HG02870 (cell line): Measurements from ENCODE around the gene PCDHGA11.
"Not testable (repeated sequence)": the region's sequence is repeated elsewhere in the genome, so short reads cannot be mapped to it uniquely, and the experiment has no call there.

Experiments used
- ATAC-seq: cut with Tn5 transposase; IDR thresholded peaks from one replicate; pipeline ENCODE4 v1.9.1; 2021; ENCODE audit warnings: mild to moderate bottlenecking, moderate library complexity; ENCODE audit not compliant: unreplicated experiment

PCDHGA11 gene

DNA sequence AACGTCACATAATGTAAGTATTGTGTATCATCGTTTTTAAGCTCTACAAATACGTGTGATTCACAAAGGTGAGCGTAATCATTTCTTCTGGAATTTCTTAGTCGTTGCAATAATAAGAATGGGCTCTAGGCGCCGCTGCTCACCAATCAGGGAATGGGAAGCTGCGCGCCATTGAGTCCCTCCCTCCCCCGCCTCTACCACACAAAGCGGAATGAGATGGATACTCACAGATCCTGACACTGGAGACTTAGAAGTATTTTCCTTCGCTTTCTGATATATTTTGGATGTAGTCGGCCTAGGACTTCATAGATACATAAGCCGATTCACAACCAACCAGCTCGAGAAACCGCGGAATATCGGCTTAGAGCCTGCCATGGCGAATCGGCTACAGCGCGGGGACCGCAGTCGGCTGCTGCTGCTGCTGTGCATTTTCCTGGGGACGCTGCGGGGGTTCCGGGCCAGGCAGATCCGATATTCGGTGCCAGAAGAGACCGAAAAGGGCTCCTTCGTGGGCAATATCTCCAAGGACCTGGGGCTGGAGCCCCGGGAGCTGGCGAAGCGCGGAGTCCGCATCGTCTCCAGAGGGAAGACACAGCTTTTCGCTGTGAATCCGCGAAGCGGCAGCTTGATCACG, at the start of gene PCDHGA11:
Gene PCDHGA11, plus strand, starts transcription at position 197 of the 634 bp plus-strand sequence. Its CDS starts 177 bp downstream, at position 374.
- ATAC-seq = peak; percentile 44

DNA sequence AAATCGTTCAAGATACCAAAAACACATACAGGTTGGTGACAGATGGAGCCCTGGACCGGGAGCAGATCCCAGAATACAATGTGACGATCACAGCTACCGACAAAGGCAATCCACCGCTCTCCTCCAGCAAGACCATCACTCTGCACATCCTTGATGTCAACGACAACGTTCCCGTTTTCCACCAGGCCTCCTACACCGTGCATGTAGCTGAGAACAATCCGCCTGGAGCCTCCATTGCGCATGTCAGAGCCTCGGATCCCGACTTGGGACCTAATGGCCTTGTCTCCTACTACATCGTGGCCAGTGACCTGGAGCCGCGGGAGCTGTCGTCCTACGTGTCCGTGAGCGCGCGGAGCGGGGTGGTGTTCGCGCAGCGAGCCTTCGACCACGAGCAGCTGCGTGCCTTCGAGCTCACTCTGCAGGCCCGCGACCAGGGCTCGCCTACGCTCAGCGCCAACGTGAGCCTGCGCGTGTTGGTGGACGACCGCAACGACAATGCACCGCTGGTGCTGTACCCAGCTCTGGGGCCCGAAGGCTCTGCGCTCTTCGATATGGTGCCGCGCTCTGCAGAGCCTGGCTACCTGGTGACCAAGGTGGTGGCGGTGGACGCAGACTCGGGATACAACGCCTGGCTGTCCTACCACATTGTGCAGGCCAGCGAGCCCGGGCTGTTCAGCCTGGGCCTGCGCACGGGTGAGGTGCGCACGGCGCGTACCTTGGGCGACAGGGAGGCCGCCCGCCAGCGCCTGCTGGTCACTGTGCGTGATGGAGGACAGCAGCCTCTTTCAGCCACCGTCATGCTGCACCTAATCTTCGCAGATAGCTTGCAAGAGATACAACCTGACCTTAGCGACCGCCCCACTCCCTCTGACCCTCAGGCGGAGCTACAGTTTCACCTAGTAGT, 49.0 kb upstream of the PCDHGA11 start:
- ATAC-seq = no peak

DNA sequence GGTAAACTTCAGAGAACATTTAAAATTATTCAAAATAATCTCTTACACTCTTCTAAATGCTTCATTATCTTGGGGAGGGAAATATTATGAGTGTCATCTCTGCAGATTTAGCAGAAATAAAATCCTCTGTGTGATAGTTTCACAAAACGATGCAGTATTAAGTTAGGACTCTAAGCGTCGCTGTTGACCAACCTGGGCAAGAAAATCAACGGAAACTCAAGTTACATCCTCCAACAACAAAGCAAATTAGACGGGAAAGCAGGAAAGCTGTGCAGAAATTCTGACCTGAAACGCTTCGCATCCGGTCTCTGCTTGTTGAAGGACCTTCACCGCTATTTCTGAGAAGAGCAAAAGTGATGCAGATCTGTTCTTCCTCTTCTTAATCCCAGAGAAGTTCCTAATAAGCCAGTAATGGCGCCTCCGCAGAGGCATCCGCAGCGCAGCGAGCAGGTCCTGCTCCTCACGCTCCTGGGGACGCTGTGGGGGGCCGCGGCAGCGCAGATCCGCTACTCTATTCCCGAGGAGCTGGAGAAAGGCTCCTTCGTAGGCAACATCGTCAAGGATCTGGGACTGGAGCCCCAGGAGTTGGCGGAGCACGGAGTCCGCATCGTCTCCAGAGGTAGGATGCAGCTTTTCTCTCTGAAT, 47.1 kb upstream of the PCDHGA11 start, which contains the start of gene PCDHGA6:
Gene PCDHGA6, plus strand, starts transcription at position 219 of the 645 bp plus-strand sequence. Its CDS starts 193 bp downstream, at position 412.
- ATAC-seq = no peak

DNA sequence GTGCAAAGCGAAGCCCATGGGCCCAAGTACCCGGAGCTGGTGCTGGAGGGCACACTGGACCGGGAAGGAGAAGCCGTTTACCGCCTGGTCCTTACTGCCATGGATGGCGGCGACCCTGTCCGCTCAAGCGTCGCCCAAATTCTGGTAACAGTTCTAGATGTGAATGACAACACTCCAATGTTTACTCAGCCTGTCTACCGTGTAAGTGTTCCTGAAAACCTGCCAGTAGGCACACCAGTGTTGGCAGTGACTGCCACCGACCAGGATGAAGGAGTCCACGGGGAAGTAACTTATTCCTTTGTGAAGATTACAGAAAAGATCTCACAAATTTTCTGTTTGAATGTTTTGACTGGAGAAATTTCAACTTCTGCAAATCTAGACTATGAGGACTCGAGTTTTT, 46.2 kb upstream of the PCDHGA11 start:
- no peak for ATAC-seq

DNA sequence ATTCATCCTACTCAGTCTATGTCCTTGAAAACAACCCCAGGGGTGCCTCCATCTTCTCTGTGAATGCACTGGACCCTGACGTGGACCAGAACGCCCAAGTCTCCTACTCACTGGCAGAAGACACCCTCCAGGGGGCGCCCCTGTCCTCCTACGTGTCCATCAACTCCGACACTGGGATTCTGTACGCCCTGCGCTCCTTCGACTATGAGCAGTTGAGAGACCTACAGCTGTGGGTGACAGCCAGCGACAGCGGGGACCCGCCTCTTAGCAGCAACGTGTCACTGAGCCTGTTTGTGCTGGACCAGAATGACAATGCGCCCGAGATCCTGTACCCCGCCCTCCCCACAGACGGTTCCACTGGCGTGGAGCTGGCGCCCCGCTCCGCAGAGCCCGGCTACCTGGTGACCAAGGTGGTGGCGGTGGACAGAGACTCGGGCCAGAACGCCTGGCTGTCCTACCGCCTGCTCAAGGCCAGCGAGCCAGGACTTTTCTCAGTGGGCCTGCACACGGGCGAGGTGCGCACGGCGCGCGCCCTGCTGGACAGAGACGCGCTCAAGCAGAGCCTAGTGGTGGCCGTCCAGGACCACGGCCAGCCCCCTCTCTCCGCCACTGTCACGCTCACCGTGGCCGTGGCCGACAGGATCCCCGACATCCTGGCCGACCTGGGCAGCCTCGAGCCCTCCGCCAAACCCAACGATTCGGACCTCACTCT, 45.3 kb upstream of the PCDHGA11 start:
- ATAC-seq = not testable (repeated sequence)

DNA sequence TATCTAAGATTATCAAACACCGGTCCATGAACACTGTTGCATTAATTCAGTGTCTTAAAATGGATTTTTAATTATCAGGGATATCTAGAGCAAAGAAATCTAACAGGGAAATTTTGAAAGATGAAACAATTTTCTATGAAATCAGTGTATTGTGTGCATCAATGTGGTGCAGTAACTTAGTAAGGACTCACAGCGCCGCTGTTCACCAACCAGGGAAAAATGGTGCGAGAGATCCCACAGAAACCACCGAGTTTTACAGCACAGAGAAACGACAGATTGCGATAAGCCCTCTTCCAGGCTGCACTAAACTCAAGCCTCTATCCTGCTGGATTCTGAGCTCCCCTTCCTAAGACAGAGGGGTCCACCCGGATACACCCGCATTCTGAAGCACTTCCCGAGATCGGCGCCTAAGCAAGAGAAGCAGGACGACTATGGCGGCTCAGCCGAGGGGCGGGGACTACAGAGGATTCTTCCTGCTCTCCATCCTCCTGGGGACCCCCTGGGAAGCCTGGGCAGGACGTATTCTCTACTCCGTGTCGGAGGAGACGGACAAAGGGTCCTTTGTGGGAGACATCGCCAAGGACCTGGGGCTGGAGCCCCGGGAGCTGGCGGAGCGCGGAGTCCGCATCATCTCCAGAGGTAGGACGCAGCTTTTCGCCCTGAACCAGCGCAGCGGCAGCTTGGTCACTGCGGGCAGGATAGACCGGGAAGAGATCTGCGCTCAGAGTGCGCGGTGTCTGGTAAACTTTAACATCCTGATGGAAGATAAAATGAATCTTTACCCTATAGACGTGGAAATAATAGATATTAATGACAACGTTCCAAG, 38.2 kb upstream of the PCDHGA11 start, which contains the start of gene PCDHGA7:
Gene PCDHGA7, plus strand, starts transcription at position 274 of the 826 bp plus-strand sequence. Its CDS starts 158 bp downstream, at position 432.
- ATAC-seq = no peak

DNA sequence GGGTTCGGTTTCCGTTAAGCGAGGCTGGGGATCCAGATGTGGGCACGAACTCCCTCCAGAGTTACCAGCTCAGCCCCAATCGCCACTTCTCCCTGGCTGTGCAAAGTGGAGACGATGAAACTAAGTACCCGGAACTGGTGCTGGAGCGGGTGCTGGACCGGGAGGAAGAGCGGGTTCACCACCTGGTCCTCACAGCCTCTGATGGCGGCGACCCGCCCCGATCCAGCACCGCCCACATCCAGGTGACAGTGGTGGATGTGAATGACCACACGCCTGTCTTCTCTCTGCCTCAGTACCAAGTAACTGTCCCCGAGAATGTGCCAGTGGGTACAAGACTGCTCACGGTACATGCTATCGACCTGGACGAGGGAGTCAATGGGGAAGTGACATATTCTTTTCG, 37.5 kb upstream of the PCDHGA11 start:
- ATAC-seq = no peak

DNA sequence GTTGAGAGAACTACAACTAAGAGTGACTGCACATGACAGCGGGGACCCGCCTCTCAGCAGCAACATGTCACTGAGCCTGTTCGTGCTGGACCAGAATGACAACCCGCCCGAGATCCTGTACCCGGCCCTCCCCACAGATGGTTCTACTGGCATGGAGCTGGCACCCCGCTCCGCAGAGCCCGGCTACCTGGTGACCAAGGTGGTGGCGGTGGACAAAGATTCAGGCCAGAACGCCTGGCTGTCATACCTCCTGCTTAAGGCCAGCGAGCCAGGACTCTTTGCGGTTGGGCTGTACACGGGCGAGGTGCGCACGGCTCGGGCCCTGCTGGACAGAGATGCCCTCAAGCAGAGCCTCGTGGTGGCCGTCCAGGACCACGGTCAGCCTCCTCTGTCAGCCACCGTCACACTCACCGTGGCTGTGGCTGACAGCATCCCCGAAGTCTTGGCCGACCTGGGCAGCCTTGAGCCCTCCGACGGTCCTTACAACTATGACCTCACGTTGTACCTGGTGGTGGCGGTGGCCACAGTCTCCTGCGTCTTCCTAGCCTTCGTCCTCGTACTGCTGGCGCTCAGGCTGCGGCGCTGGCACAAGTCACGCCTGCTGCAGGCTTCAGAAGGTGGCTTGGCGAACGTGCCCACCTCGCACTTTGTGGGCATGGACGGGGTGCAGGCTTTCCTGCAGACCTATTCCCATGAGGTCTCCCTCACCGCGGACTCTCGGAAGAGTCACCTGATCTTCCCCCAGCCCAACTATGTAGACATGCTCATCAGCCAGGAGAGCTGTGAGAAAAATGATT, 36.2 kb upstream of the PCDHGA11 start:
- no peak for ATAC-seq

DNA sequence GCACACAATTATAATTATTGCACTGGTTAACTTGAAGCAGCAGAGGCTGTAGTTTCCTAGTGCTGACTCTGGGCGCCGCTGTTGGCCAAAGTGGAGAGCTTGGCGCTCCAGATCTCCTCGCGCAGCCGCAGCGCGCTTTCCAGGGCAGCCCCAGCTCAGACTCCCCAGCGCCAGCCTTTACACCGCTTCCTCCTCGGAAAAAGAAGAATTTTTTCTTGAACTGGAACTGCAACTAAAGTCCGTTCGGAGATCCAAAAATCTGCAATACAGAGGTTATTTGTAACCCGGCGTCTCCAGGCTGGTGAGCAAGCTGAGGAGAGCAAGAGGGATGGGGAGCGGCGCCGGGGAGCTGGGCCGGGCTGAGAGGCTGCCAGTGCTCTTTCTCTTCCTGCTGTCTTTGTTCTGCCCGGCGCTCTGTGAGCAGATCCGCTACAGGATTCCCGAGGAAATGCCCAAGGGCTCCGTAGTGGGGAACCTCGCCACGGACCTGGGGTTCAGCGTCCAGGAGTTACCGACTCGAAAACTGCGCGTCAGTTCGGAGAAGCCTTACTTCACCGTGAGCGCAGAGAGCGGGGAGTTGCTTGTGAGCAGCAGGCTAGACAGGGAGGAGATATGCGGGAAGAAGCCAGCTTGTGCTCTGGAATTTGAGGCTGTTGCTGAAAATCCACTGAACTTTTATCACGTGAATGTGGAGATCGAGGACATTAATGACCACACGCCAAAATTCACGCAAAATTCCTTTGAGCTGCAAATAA, 33.1 kb upstream of the PCDHGA11 start, which contains the start of gene PCDHGB4:
Gene PCDHGB4, plus strand, starts transcription at position 142 of the 755 bp plus-strand sequence. Its CDS starts 187 bp downstream, at position 329.
- not testable (repeated sequence) for ATAC-seq

DNA sequence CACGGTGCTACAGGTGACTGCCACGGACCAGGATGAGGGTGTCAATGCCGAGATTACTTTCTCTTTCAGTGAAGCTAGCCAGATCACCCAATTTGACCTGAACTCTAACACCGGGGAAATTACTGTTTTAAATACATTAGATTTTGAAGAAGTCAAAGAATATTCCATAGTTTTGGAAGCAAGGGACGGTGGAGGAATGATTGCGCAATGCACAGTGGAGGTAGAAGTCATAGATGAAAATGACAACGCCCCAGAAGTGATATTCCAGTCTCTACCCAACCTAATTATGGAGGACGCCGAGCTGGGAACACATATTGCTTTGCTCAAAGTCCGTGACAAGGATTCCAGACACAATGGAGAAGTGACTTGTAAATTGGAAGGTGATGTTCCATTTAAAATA, 32.2 kb upstream of the PCDHGA11 start:
- no peak for ATAC-seq

DNA sequence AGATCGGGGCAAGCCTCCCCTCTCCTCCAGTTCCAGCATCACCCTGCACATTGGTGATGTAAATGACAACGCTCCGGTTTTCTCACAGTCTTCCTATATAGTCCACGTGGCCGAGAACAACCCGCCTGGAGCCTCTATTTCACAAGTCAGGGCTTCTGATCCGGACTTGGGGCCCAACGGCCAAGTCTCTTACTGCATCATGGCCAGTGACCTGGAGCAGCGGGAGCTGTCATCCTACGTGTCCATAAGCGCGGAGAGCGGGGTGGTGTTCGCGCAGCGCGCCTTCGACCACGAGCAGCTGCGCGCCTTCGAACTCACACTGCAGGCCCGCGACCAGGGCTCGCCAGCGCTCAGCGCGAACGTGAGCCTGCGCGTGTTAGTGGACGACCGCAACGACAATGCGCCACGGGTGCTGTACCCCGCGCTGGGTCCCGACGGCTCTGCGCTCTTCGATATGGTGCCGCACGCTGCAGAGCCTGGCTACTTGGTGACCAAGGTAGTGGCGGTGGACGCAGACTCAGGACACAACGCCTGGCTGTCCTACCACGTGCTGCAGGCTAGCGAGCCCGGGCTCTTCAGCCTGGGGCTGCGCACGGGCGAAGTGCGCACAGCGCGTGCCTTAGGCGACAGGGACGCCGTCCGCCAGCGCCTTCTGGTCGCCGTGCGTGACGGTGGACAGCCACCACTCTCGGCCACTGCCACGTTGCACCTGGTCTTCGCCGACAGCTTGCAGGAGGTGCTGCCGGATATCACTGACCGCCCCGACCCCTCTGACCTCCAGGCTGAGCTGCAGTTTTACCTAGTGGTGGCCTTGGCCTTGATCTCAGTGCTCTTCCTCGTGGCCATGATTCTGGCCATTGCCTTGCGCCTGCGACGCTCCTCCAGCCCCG, 31.5 kb upstream of the PCDHGA11 start:
- no peak for ATAC-seq

DNA sequence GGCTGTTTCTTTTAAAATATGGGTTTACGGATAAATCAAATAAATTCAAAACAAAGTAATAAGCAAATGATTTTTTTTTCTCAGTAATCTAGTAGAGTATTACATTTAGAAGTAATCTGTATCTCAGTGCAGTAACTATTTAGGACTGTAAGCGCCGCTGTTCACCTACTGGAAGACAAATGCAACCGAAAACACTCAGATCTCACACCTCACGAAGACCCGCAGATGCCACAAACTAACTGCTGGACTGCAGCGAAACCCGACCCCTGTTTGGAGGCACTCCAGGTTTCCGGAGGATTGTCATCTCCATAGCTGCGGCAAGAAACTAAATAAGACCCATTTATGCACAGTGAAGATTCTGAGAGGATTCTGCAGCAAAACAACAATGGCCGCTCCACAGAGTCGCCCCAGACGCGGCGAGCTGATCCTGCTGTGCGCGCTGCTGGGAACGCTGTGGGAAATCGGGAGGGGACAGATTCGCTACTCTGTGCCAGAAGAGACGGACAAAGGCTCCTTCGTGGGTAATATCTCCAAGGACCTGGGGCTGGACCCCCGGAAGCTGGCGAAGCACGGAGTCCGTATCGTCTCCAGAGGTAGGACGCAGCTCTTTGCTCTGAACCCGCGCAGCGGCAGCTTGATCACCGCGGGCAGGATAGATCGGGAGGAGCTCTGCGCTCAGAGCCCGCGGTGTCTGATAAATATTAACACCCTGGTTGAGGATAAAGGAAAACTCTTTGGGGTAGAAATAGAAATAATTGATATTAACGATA, 28.2 kb upstream of the PCDHGA11 start, which contains the start of gene PCDHGA8:
Gene PCDHGA8, plus strand, starts transcription at position 205 of the 770 bp plus-strand sequence. Its CDS starts 181 bp downstream, at position 386.
- ATAC-seq = no peak

DNA sequence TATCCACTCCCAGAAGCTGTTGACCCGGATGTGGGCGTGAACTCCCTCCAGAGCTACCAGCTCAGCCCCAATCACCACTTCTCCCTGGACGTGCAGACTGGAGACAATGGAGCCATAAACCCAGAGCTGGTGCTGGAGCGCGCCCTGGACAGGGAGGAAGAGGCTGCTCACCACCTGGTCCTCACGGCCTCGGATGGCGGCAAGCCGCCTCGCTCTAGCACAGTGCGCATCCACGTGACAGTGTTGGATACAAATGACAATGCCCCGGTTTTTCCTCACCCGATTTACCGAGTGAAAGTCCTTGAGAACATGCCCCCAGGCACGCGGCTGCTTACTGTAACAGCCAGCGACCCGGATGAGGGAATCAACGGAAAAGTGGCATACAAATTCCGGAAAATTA, 27.6 kb upstream of the PCDHGA11 start:
- no peak for ATAC-seq

DNA sequence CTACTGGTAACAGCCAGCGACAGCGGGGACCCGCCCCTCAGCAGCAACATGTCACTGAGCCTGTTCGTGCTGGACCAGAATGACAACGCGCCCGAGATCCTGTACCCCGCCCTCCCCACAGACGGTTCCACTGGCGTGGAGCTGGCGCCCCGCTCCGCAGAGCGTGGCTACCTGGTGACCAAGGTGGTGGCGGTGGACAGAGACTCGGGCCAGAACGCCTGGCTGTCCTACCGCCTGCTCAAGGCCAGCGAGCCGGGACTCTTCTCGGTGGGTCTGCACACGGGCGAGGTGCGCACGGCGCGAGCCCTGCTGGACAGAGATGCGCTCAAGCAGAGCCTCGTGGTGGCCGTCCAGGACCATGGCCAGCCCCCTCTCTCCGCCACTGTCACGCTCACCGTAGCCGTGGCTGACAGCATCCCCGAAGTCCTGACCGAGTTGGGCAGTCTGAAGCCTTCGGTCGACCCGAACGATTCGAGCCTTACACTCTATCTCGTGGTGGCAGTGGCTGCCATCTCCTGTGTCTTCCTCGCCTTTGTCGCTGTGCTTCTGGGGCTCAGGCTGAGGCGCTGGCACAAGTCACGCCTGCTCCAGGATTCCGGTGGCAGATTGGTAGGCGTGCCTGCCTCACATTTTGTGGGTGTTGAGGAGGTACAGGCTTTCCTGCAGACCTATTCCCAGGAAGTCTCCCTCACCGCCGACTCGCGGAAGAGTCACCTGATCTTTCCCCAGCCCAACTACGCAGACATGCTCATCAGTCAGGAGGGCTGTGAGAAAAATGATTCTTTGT, 26.3 kb upstream of the PCDHGA11 start:
- ATAC-seq = not testable (repeated sequence)

DNA sequence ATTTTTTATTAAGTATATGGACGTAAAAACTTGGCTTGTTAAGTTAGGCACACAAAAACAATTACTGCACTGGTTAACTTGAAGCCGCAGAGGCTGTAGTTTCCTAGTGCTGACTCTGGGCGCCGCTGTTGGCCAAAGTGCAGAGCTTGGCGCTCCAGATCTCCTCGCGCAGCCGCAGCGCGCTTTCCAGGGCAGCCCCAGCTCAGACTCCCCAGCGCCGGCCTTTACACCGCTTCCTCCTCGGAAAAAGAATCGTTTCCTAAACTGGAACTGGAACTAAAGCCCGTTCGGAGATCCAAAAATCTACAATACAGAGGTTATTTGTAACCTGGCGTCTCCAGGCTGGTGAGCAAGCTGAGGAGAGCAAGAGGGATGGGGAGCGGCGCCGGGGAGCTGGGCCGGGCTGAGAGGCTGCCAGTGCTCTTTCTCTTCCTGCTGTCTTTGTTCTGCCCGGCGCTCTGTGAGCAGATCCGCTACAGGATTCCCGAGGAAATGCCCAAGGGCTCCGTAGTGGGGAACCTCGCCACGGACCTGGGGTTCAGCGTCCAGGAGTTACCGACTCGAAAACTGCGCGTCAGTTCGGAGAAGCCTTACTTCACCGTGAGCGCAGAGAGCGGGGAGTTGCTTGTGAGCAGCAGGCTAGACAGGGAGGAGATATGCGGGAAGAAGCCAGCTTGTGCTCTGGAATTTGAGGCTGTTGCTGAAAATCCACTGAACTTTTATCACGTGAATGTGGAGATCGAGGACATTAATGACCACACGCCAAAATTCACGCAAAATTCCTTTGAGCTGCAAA, 22.9 kb upstream of the PCDHGA11 start, which contains the start of gene PCDHGB5:
Gene PCDHGB5, plus strand, starts transcription at position 192 of the 796 bp plus-strand sequence. Its CDS starts 181 bp downstream, at position 373.
- ATAC-seq = peak; percentile 84
